Endothelial cell of umbilical vein (primary cell): Measurements from ENCODE around the gene MEIOSIN.

Source experiments
- EZH2 ChIP-seq: IDR thresholded peaks from 2 replicates; pipeline ENCODE4 v1.6.1; 2012; ENCODE audit warnings: borderline replicate concordance, low read depth, mild to moderate bottlenecking, moderate library complexity, low read length, inconsistent platforms; ENCODE audit not compliant: severe bottlenecking
- JUN ChIP-seq: IDR thresholded peaks from 2 replicates; pipeline ENCODE4 v1.6.1; 2011; ENCODE audit warnings: borderline replicate concordance, low read depth; ENCODE audit not compliant: insufficient read length, insufficient read depth
- POLR2A ChIP-seq: IDR thresholded peaks from 2 replicates; pipeline ENCODE4 v1.6.1; 2012; ENCODE audit warnings: low read depth, mild to moderate bottlenecking, control low read depth, low read length
- TF ChIP-seq, protein P1 (sequence below), 2 donors: IDR thresholded peaks; 1 replicate in 1 of 2; 2 replicates in 1 of 2; pipeline ENCODE4 v1.5.1; 2011; ENCODE audit warnings: low read length in 2 of 2, mild to moderate bottlenecking in 2 of 2, moderate library complexity in 2 of 2, control low read depth in 1 of 2, inconsistent platforms in 1 of 2, low read depth in 1 of 2; ENCODE audit not compliant: insufficient read depth in 1 of 2; ENCODE audit errors: extremely low read depth in 1 of 2

DNA sequence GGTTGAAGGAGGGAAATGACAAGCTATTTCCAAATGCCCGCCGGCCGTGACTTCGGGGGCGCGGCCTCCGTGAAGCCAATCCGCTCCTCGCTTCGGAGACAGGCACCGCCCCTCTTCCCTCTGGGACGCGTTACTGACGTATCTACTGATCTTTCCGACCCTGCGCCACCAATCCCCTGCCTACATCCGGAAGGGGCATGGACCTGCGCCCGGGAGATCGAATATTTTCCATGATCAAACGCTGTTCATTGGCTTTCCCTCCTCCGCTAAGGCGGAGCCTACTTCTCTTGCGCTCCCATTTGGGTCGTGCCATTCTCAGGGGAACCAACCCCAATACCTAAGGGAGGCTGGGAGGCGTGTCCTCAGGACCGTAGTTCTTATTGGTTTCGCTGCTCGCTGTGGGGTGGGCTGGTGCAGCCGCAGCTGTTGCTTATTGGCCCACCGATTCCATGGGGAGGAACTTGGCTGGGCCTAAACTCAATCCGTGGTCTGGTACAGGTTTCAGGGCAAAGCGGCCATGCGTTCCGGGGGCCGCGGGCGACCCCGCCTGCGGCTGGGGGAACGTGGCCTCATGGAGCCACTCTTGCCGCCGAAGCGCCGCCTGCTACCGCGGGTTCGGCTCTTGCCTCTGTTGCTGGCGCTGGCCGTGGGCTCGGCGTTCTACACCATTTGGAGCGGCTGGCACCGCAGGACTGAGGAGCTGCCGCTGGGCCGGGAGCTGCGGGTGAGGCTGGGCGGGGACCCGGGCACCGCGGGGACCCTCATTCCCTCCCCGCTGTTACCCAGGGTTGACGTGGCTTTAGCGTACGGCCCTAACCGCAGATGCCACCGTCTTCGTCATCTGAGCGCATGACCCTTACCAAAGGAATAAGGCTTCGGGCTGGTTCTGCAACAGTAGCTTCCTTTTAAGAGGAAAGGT is 40.8 kb upstream of the MEIOSIN start, which contains the start of gene QPCTL:
- TF ChIP-seq, protein P1, sequence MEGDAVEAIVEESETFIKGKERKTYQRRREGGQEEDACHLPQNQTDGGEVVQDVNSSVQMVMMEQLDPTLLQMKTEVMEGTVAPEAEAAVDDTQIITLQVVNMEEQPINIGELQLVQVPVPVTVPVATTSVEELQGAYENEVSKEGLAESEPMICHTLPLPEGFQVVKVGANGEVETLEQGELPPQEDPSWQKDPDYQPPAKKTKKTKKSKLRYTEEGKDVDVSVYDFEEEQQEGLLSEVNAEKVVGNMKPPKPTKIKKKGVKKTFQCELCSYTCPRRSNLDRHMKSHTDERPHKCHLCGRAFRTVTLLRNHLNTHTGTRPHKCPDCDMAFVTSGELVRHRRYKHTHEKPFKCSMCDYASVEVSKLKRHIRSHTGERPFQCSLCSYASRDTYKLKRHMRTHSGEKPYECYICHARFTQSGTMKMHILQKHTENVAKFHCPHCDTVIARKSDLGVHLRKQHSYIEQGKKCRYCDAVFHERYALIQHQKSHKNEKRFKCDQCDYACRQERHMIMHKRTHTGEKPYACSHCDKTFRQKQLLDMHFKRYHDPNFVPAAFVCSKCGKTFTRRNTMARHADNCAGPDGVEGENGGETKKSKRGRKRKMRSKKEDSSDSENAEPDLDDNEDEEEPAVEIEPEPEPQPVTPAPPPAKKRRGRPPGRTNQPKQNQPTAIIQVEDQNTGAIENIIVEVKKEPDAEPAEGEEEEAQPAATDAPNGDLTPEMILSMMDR (IDR thresholded peaks at IDR 0.05; ENCODE audit: extremely low read depth in 1 of 2, insufficient read depth in 1 of 2, low read depth in 1 of 2, low read length in 2 of 2) = no peak
- TF ChIP-seq JUN = no peak
- no peak for TF ChIP-seq EZH2
- TF ChIP-seq POLR2A = peak; percentile 76
